H9 (cell line): Measurements from ENCODE around the gene MRPL1. TPM values are rescaled to one million over a fixed set of nuclear protein-coding genes. Genes with fewer than 3 reads are reported as not detected.

Experiments used
- DNase-seq: peaks from one replicate; pipeline ENCODE4 v3.0.0-alpha.2; 2017
- H2AFZ ChIP-seq: one replicate; pipeline ENCODE4 v1.6.1; 2013; ENCODE audit warnings: mild to moderate bottlenecking, low read length, control low read depth, moderate library complexity
- H2AK5ac ChIP-seq: 2 replicates; pipeline ENCODE4 v1.6.1; 2013; ENCODE audit warnings: low read length, control low read depth, mixed read lengths; ENCODE audit not compliant: insufficient read length
- H2BK120ac ChIP-seq: one replicate; pipeline ENCODE4 v1.6.1; 2013; ENCODE audit warnings: low read depth, mild to moderate bottlenecking, low read length, control low read depth, inconsistent platforms; ENCODE audit not compliant: poor library complexity, severe bottlenecking
- H2BK12ac ChIP-seq: 2 replicates; pipeline ENCODE4 v1.6.1; 2013; ENCODE audit warnings: low read length, control low read depth, mixed read lengths, low read depth; ENCODE audit not compliant: insufficient read length
- H2BK15ac ChIP-seq: 2 replicates; pipeline ENCODE4 v1.6.1; 2013; ENCODE audit warnings: low read depth, low read length, control low read depth
- H2BK20ac ChIP-seq: one replicate; pipeline ENCODE4 v1.6.1; 2013; ENCODE audit warnings: low read depth, mild to moderate bottlenecking, low read length, control low read depth, inconsistent platforms; ENCODE audit not compliant: poor library complexity, severe bottlenecking
- H2BK5ac ChIP-seq: 2 replicates; pipeline ENCODE4 v1.6.1; 2013; ENCODE audit warnings: low read length, control low read depth, mixed read lengths; ENCODE audit not compliant: insufficient read length
- H3K14ac ChIP-seq: 2 replicates; pipeline ENCODE4 v1.6.1; 2013; ENCODE audit warnings: low read length, control low read depth; ENCODE audit not compliant: insufficient read depth
- H3K18ac ChIP-seq: 2 replicates; pipeline ENCODE4 v1.6.1; 2013; ENCODE audit warnings: low read depth, mild to moderate bottlenecking, mixed read lengths, low read length, control low read depth; ENCODE audit not compliant: insufficient read length
- H3K23ac ChIP-seq: 2 replicates; pipeline ENCODE4 v1.6.1; 2013; ENCODE audit warnings: low read length, control low read depth, mixed read lengths, low read depth; ENCODE audit not compliant: insufficient read length
- H3K23me2 ChIP-seq: 2 replicates; pipeline ENCODE4 v1.6.1; 2013; ENCODE audit warnings: low read depth, mild to moderate bottlenecking, mixed read lengths, low read length, control low read depth; ENCODE audit not compliant: insufficient read length, poor library complexity, severe bottlenecking
- H3K27ac ChIP-seq: 2 replicates; pipeline ENCODE4 v1.5.1; 2013; ENCODE audit warnings: low read length, control low read depth, mixed read lengths, low read depth; ENCODE audit not compliant: insufficient read length
- H3K27me3 ChIP-seq: 2 replicates; pipeline ENCODE4 v1.6.1; 2013; ENCODE audit warnings: low read length, control low read depth, inconsistent platforms; ENCODE audit not compliant: insufficient read depth
- H3K4ac ChIP-seq: 2 replicates; pipeline ENCODE4 v1.6.1; 2013; ENCODE audit warnings: low read depth, mild to moderate bottlenecking, control low read depth, inconsistent platforms, low read length, moderate library complexity
- H3K4me1 ChIP-seq: 2 replicates; pipeline ENCODE4 v1.6.1; 2013; ENCODE audit warnings: low read length, control low read depth, inconsistent platforms; ENCODE audit not compliant: insufficient read depth
- H3K4me2 ChIP-seq: 2 replicates; pipeline ENCODE4 v1.6.1; 2013; ENCODE audit warnings: low read length, control low read depth, mixed read lengths; ENCODE audit not compliant: insufficient read length, insufficient read depth
- H3K56ac ChIP-seq: 2 replicates; pipeline ENCODE4 v1.6.1; 2013; ENCODE audit warnings: low read depth, mild to moderate bottlenecking, mixed read lengths, low read length, control low read depth; ENCODE audit not compliant: insufficient read length
- H3K79me1 ChIP-seq: 2 replicates; pipeline ENCODE4 v1.6.1; 2013; ENCODE audit warnings: low read depth, mild to moderate bottlenecking, moderate library complexity, low read length, control low read depth, inconsistent platforms; ENCODE audit not compliant: insufficient read depth, poor library complexity, severe bottlenecking
- H3K79me2 ChIP-seq: 2 replicates; pipeline ENCODE4 v1.6.1; 2013; ENCODE audit warnings: low read length, control low read depth, inconsistent platforms; ENCODE audit not compliant: insufficient read depth
- H3K9ac ChIP-seq: 2 replicates; pipeline ENCODE4 v1.6.1; 2013; ENCODE audit warnings: low read length, control low read depth, mixed read lengths; ENCODE audit not compliant: insufficient read length; ENCODE audit errors: extremely low read depth
- H3K9me3 ChIP-seq: one replicate; pipeline ENCODE4 v1.6.1; 2013; ENCODE audit warnings: low read depth, low read length, inconsistent platforms; ENCODE audit not compliant: control insufficient read depth
- H3T11ph ChIP-seq: one replicate; pipeline ENCODE4 v1.6.1; 2013; ENCODE audit warnings: mild to moderate bottlenecking, low read length, control low read depth, inconsistent platforms
- H4K20me1 ChIP-seq: one replicate; pipeline ENCODE4 v1.6.1; 2013; ENCODE audit not compliant: control insufficient read depth, insufficient read length, insufficient read depth
- H4K5ac ChIP-seq: 2 replicates; pipeline ENCODE4 v1.6.1; 2013; ENCODE audit warnings: low read depth, mild to moderate bottlenecking, mixed read lengths, low read length, control low read depth; ENCODE audit not compliant: insufficient read length
- H4K8ac ChIP-seq: replicated peaks from 2 replicates; pipeline ENCODE4 v1.6.1; 2013; ENCODE audit warnings: low read length, control low read depth, mixed read lengths, low read depth; ENCODE audit not compliant: insufficient read length
- H4K91ac ChIP-seq: 2 replicates; pipeline ENCODE4 v1.6.1; 2013; ENCODE audit warnings: low read depth, mild to moderate bottlenecking, moderate library complexity, mixed read lengths, low read length, control low read depth; ENCODE audit not compliant: insufficient read length
- H3K27ac Mint-ChIP-seq, 3 experiments: 2 replicates in 2 of 3; 3 replicates in 1 of 3; pipeline ENCODE4 v1.8.0; 2020 to 2021; ENCODE audit warnings: mixed read lengths in 3 of 3, mild to moderate bottlenecking in 1 of 3, moderate library complexity in 1 of 3
- H3K27me3 Mint-ChIP-seq: 2 replicates; pipeline ENCODE4 v1.8.0; 2021; ENCODE audit warnings: low read depth, mild to moderate bottlenecking, moderate library complexity, mixed read lengths
- H3K36me3 Mint-ChIP-seq, 3 experiments: 2 replicates in 2 of 3; 3 replicates in 1 of 3; pipeline ENCODE4 v1.8.0; 2020 to 2021; ENCODE audit warnings: low read depth in 3 of 3, mixed read lengths in 3 of 3; ENCODE audit not compliant: insufficient read depth in 1 of 3
- H3K4me1 Mint-ChIP-seq, 2 experiments: 2 replicates each; pipeline ENCODE4 v1.8.0; 2020; ENCODE audit warnings: mixed read lengths in 2 of 2
- H3K4me3 Mint-ChIP-seq, 2 experiments: 2 replicates in 1 of 2; 3 replicates in 1 of 2; pipeline ENCODE4 v1.8.0; 2020 to 2021; ENCODE audit warnings: mild to moderate bottlenecking in 2 of 2, mixed read lengths in 2 of 2, moderate library complexity in 1 of 2
- H3K9me3 Mint-ChIP-seq, 2 experiments: 2 replicates in 1 of 2; 3 replicates in 1 of 2; pipeline ENCODE4 v1.8.0; 2020; ENCODE audit warnings: mild to moderate bottlenecking in 2 of 2, mixed read lengths in 2 of 2, moderate library complexity in 1 of 2
- CTCF ChIP-seq: fragments of 200-600 bp; sonication (generic); conservative IDR thresholded peaks from 3 replicates; pipeline ENCODE4 v1.8.0; 2021; ENCODE audit warnings: antibody characterized with exemption, mild to moderate bottlenecking
- whole genome bisulfite sequencing: extraction: QIAGEN DNeasy Blood & Tissue Kit; methylation state at CpG from one replicate; pipeline ENCODE4 v1.1.7; 2013; ENCODE audit warnings: missing lambda C conversion rate, low lambda C conversion rate, mixed read lengths; ENCODE audit not compliant: insufficient read length; ENCODE audit errors: extremely low coverage; 5-methylcytosine and 5-hydroxymethylcytosine counted together
- total RNA-seq: library from RNA; stranded (reverse); gene quantifications from 2 replicates; pipeline ENCODE4 v1.2.1, GENCODE V29; 2021

Gene MRPL1
- total RNA-seq, 1 experiment from 2014 or later: 39.0 TPM

GRCh38 chr4:77917075-77917474, 54.4 kb downstream of the MRPL1 start:
- Histone ChIP-seq H4K5ac (no peak overlapping the region), H2BK120ac (no peak overlapping the region), H3K79me1 (no peaks in the 10 kb centered on the region), H3K27me3 (no peaks in the 10 kb centered on the region), H4K20me1 (no peaks in the 10 kb centered on the region), H4K91ac (no peak overlapping the region), H3K4me2 (no peak overlapping the region), H3K23me2 (no peaks in the 10 kb centered on the region), H3K27ac (no peak overlapping the region), H2AK5ac (no peak overlapping the region), H3K9ac (no peak overlapping the region), H2BK5ac (no peak overlapping the region), H3K4ac (no peak overlapping the region), H3K9me3 (no peaks in the 10 kb centered on the region), H4K8ac (no peak overlapping the region), H2BK20ac (no peak overlapping the region), H3K56ac (no peak overlapping the region), H2AFZ (no peak overlapping the region), H2BK12ac (no peak overlapping the region), H3K4me1 (no peaks in the 10 kb centered on the region), H3K79me2 (no peaks in the 10 kb centered on the region), H2BK15ac (no peak overlapping the region), H3K18ac (no peak overlapping the region), H3K23ac (no peak overlapping the region), H3K14ac (no peak overlapping the region), H3T11ph (no peak overlapping the region)
- Mint-ChIP-seq H3K4me3 (no peak overlapping the region), H3K36me3 (peaks cover 0 to 3% (median 0%) of the 10 kb centered on the region in 3 experiments; a peak in 2 of 7 replicates), H3K4me1 (peaks cover 5 to 6% of the 10 kb centered on the region in 2 experiments; a peak in 3 of 4 replicates), H3K27ac (peak overlapping the region in 1 of 3 experiments; percentile 38; a peak in 1 of 7 replicates), H3K9me3 (no peaks in the 10 kb centered on the region), H3K27me3 (no peaks in the 10 kb centered on the region)
- no peak for TF ChIP-seq CTCF
- no CpG with 5 or more reads among the region's 2 CpGs for WGBS
- DNase-seq: no peak
